GM21381 (cell line): ENCODE measurements around the gene RPL31.

Source experiments
- ATAC-seq: cut with Tn5 transposase; IDR thresholded peaks from one replicate; pipeline ENCODE4 v1.9.1; 2021; ENCODE audit warnings: mild to moderate bottlenecking, moderate library complexity; ENCODE audit not compliant: unreplicated experiment

The RPL31 gene

DNA sequence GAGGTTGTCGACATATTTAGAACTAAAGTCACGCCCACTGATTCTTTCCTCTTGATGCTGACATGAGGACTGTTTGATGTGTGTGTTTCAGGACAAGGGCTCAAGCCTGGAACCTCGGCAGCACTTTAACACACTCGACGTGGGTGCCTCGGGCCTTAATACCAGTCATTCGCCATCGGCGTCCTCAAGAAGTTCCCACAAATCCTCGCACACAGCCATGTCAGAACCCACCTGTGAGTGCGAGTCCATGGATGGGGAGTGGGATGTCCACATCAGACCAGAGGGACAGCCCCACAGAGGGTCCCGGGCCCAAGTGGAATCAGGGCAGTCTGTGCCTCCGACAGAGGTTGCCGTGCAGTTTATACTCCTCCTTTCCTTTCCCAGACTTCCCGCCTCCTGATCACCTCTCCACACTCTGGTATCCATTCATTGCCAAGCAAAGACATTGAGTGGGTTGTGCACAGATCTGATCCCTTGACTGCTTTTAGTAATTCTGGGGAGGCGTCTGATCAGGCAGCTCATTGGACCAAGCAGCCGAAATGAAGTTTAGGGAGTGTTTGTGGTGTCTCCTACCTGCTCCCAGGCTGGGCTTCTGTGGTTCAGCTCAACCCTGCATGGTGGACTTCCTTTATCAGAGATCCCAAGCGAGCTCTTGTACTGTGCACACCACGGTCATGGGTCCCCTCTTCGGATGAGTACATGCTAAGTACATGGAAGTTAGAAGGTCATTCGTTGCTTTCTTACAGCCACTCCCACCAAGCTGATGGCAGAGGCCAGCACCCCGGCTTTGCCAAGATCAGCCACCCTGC is 27.2 kb upstream of the RPL31 start:
- no peak for ATAC-seq

- ATAC-seq = no peak
These were observed 26.6 kb upstream of the RPL31 start for GRCh38 chr2:100975521-100975785.

- no peak for ATAC-seq
These were observed 26.0 kb upstream of the RPL31 start for GRCh38 chr2:100976061-100976460.

DNA sequence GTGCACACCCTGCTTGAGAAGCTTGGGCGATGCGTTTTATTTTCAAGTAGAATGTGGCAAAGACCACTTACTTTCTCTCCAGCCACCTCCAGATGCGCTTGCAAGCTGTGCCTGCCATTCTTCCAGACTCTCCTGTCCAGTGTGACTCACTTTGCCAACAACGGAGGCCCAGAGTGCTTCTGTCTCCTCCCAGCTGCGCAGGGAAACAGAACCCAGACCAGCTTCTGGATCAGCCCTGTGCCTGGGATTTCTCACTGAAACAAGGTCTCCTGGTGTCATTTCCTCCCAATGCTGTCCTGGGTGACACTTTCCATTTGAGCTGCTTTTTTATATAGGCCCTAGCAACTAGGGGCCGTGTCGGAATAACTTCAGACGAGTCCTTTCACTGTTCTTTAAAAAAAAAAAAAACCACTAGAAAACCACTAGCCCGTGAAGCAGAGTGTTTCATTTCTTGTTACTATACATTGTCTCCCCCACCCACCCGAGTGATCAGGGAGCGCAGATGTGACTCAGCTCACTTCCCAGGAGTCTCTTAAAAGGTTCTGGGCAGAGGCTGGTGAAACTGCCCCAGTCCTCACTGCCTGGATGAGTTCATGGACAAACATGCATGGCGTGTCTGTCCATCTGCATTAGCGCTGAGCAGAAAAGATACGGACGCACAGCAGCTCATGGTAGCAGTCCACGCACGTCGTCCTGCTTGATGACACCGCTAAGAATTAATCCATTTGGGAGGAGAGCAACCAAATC is 25.3 kb upstream of the RPL31 start:
- ATAC-seq = peak; percentile 82

- ATAC-seq = no peak
These were observed 24.6 kb upstream of the RPL31 start for GRCh38 chr2:100977511-100977910.

DNA sequence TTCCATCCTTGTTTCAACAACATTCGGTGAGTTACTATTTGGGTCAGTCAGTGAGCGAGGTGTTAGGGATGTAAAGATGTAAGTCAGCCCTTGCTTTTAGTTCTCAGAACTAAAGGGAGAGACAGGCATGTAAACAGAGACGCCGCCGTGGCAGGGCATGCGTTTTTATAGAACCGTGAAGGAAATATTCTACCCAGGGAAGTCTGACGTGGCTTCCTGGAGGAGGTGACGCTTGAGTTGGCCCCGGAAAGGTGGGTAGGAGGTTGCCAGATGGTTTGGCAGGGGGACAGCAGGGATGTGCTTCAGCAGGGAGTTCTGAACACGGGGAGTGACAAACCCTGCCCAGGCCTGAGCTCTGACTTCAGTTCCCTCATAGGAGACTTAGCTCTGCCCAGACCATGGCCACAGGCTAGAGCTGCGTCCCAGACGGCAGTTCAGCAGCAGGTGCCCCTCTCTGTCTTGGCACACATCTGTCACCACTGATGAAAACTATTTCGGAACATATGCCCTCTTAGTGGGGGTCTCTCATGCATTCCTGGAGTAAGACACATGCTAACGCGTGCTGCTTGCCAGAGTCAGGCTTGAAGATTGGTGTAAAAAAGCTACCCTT is 23.4 kb upstream of the RPL31 start:
- no peak for ATAC-seq

- ATAC-seq = no peak
These were observed 22.0 kb upstream of the RPL31 start for GRCh38 chr2:100980046-100980445.

- ATAC-seq = no peak
These were observed 21.1 kb upstream of the RPL31 start for GRCh38 chr2:100981011-100981410.

- no peak for ATAC-seq
These were observed 19.6 kb upstream of the RPL31 start for GRCh38 chr2:100982431-100982861.

- no peak for ATAC-seq
These were observed 18.9 kb upstream of the RPL31 start for GRCh38 chr2:100983201-100983600.

DNA sequence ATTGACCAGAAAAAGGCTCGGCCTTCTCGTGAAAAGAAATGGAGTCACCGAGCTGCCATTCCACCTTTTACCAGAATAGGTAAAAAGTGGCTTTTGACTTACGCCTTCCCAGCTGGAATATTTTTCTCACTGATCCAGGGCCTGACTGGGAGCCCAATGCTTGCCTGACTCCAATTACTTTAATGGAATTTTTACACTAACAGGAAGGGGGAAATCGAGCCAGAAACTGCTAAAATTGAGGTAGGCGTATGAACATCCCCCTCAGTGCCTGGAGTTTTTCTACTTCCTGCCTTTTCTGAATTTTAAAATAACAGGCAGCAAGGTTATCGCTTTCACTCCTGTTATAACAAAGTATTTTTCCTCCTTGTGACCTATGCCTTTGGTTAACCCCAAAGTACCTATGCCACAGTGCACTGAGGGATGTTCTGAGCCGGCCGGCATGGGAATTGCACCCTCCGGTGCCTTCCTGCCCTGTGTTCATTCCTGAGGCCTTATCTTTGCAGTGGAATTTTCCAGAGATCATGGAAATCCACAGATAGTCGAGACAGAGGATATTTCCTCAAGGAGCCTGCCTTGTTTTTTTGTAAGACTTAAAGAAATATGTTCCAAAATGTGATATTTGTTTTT is 18.3 kb upstream of the RPL31 start:
- no peak for ATAC-seq

GRCh38 chr2:100984892-100985307 is 17.2 kb upstream of the RPL31 start:
- peak; percentile 64 for ATAC-seq

DNA sequence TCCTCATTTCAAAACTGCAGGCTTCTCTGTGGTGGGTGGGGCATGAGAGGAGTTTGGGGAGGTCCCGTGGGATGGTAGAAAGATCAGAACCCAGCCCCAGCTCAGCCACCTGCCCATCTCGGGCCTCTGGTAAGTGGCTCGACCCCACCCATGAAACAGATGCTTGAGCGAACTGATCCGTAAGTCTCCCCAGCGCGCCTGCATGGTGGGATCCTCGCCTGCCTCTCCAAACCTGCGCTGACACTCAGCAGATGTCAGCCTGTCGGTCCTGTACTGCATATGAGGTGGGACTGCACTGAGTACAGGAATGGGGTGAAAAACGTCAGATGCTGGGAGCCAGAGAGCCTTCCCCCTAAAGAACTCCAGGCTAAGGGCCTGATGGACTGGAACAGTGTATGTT is 15.9 kb upstream of the RPL31 start:
- ATAC-seq = no peak

DNA sequence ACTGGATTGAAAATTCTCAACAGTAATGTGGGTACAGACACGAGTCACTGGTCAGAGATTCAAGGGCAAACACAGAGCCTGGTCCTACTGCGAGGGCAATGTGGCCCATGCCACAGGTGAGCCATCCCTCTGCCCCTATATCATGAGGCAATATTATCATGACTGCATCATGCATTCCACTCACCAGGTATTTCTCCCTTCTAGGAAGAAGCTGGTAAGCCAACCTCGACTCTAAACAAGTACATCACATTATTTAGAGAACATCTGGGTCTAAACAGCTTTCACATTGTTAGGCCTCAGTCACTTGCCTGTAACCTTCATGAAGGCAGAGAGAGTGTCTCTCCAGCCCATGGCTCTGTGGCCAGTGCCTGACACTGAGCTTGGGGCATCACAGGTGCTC is 14.6 kb upstream of the RPL31 start:
- no peak for ATAC-seq

DNA sequence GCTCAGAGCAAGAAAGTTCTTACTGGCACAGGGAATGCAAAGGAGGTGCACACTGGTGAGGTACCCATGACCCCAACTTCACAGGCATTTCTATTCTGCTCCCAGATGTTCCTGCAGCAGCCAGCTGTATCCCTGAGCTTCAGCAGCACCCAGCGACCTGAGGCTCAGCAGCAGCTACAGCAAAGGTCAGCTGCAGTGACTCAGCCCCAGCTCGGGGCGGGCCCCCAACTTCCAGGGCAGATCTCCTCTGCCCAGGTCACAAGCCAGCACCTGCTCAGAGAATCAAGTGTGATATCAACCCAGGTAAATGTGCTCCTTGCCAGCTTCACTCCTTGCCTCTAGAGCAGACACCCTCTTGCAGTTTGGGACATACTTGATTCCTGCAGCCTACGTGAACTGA is 14.1 kb upstream of the RPL31 start:
- ATAC-seq = no peak

DNA sequence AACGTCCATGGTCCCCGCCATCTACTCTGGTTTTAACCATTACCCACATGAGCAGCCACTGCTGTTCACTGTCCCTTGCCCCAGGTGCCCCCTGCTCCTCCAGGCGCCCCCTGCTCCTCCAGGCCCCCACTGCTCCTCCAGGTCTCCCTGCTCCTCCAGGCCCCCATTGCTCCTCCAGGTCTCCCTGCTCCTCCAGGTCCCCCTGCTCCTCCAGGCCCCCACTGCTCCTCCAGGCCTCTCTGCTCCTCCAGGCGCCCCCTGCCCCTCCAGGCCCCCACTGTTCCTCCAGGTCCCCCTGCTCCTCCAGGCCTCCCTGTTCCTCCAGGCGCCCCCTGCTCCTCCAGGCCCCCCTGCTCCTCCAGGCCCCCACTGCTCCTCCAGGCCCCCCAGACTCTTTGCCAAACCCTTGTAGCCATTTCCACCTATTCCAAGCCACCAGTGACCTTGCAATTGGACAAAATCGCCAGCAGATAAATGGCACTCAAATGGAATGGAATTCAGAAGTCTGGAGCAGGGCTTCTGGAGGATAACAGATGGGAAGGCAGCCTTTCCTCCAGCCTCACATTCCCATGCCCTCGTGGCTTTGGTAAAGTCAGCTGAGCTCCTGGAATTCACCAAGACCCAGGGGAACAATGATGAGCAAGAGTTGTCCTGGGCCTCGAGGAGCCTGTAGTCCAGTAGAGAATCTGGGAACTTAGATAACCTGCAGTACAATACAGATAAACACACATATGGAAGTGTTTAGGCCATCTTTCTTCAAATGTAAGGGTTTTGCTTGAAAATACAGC is 13.3 kb upstream of the RPL31 start:
- ATAC-seq = no peak

- no peak for ATAC-seq
These were observed 12.4 kb upstream of the RPL31 start for GRCh38 chr2:100989666-100990065.

DNA sequence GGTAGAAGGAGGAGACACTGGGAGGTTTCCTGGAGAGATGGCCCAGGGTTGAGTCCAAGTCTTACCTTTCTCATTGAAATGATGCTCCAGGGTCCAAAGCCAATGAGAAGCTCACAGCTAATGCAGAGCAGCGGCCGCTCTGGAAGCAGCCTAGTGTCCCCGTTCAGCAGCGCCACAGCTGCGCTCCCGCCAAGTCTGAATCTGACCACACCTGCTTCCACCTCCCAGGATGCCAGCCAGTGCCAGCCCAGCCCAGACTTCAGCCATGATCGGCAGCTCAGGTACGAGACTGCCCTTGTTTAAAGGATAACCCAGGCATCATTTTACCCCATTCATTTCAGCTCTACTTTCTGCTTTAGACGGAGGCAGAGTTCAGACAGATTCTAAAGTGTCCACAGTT is 11.9 kb upstream of the RPL31 start:
- ATAC-seq = no peak

GRCh38 chr2:100990650-100991403 is 11.3 kb upstream of the RPL31 start:
- ATAC-seq = no peak

GRCh38 chr2:100991404-100991773 is 10.7 kb upstream of the RPL31 start:
- no peak for ATAC-seq
